Activated CD8-positive, alpha-beta memory T cell treated with anti-CD3 and anti-CD28 coated beads, Interleukin-2, amount 10 ng/mL, durations not matched to agents 7 days and 5 days (primary cell): Measurements from ENCODE around the gene CACUL1. TPM values are rescaled to one million over a fixed set of nuclear protein-coding genes. Genes with fewer than 3 reads are reported as not detected.

Source experiments
- ATAC-seq: fragments of 150-1000 bp; cut with Tn5 transposase; one replicate; pipeline ENCODE4 v1.10.0; 2021; ENCODE audit warnings: moderate library complexity
- CTCF ChIA-PET: fragments of 350-600 bp; sonication (Branson Sonifier 250); formaldehyde crosslinking; loops from one replicate; lab custom pipeline; 2021; ENCODE audit warnings: antibody characterized with exemption; lab: Charles Lee
- DNase-seq: peaks from one replicate; pipeline ENCODE4 v3.0.0-alpha.2; 2020
- H3K27ac Mint-ChIP-seq: one replicate; pipeline ENCODE4 v1.8.0; 2021; ENCODE audit warnings: mild to moderate bottlenecking, mixed read lengths
- H3K27me3 Mint-ChIP-seq: one replicate; pipeline ENCODE4 v1.8.0; 2021; ENCODE audit warnings: mixed read lengths
- H3K36me3 Mint-ChIP-seq: one replicate; pipeline ENCODE4 v1.8.0; 2021; ENCODE audit warnings: mild to moderate bottlenecking, mixed read lengths
- H3K4me1 Mint-ChIP-seq: one replicate; pipeline ENCODE4 v1.8.0; 2021; ENCODE audit warnings: mixed read lengths
- H3K4me3 Mint-ChIP-seq: one replicate; pipeline ENCODE4 v1.8.0; 2021; ENCODE audit warnings: mild to moderate bottlenecking, moderate library complexity, mixed read lengths
- H3K9me3 Mint-ChIP-seq: one replicate; pipeline ENCODE4 v1.8.0; 2022; ENCODE audit warnings: low read depth, mixed read lengths
- total RNA-seq, 2 experiments: library from RNA; stranded (reverse); gene quantifications; one replicate each; pipeline ENCODE4 v1.2.3, GENCODE V29; 2021

CACUL1 gene
- total RNA-seq, 2 experiments from 2014 or later, result 25.6 to 26.4 TPM

GRCh38 chr10:118720685-118721538 lies 33.9 kb downstream of the CACUL1 start:
- no peak for ATAC-seq
- H3K36me3 Mint-ChIP-seq, result no peaks in the 10 kb centered on the region
- no peak overlapping the region for H3K27ac Mint-ChIP-seq
- H3K9me3 Mint-ChIP-seq, result no peaks in the 10 kb centered on the region
- no peaks in the 10 kb centered on the region for H3K27me3 Mint-ChIP-seq
- DNase-seq, result peak; percentile 67
- H3K4me3 Mint-ChIP-seq, result no peak overlapping the region
- CTCF ChIA-PET, result interaction anchor here (0.7 to 2.6 kb wide), 15 partner anchors 8 to 236 kb away, joined by 3 to 45 read pairs (median 5); partner anchors contain the start of gene CACUL1
- H3K4me1 Mint-ChIP-seq, result no peaks in the 10 kb centered on the region

- H3K36me3 Mint-ChIP-seq, result no peaks in the 10 kb centered on the region
- no peak for DNase-seq
- ATAC-seq, result no peak
- H3K4me1 Mint-ChIP-seq, result peaks cover 2% of the 10 kb centered on the region
- H3K27ac Mint-ChIP-seq, result no peak overlapping the region
- CTCF ChIA-PET, result interaction anchor here (1.0 kb wide), 1 partner anchor 146 kb away, joined by 3 read pairs; no protein-coding TSS in a partner anchor
- no peaks in the 10 kb centered on the region for H3K9me3 Mint-ChIP-seq
- H3K4me3 Mint-ChIP-seq, result no peak overlapping the region
- no peaks in the 10 kb centered on the region for H3K27me3 Mint-ChIP-seq
These were observed 40.4 kb downstream of the CACUL1 start for GRCh38 chr10:118714366-118714765.

GRCh38 chr10:118712930-118713634 lies 41.7 kb downstream of the CACUL1 start:
- H3K27ac Mint-ChIP-seq, result no peak overlapping the region
- no peak for ATAC-seq

GRCh38 chr10:118712080-118712479 lies 42.7 kb downstream of the CACUL1 start:
- no peak overlapping the region for H3K4me3 Mint-ChIP-seq
- DNase-seq (no peak), ATAC-seq (no peak)
- CTCF ChIA-PET, result interaction anchor here (0.5 to 1.5 kb wide), 5 partner anchors 9 to 143 kb away, joined by 3 to 6 read pairs (median 4); no protein-coding TSS in a partner anchor
- H3K4me1 Mint-ChIP-seq, result peaks cover 2% of the 10 kb centered on the region
- H3K27me3 Mint-ChIP-seq, result no peaks in the 10 kb centered on the region
- H3K9me3 Mint-ChIP-seq, result no peaks in the 10 kb centered on the region
- no peak overlapping the region for H3K27ac Mint-ChIP-seq
- peaks cover 4% of the 10 kb centered on the region for H3K36me3 Mint-ChIP-seq

More at GRCh38 chr10:118712930-118713634, 41.7 kb downstream of the CACUL1 start:
- Mint-ChIP-seq H3K4me1 (peaks cover 2% of the 10 kb centered on the region), H3K4me3 (no peak overlapping the region), H3K27me3 (no peaks in the 10 kb centered on the region), H3K36me3 (no peaks in the 10 kb centered on the region), H3K9me3 (no peaks in the 10 kb centered on the region)
- CTCF ChIA-PET, result interaction anchor here (1.0 to 1.2 kb wide), 4 partner anchors 8 to 145 kb away, joined by 3 to 6 read pairs (median 3); no protein-coding TSS in a partner anchor
- DNase-seq, result no peak

- no peak for ATAC-seq
- Mint-ChIP-seq H3K9me3 (no peaks in the 10 kb centered on the region), H3K36me3 (peaks cover 5% of the 10 kb centered on the region), H3K27ac (no peak overlapping the region), H3K4me1 (peaks cover 2% of the 10 kb centered on the region), H3K27me3 (no peaks in the 10 kb centered on the region), H3K4me3 (no peak overlapping the region)
- DNase-seq, result no peak
- CTCF ChIA-PET, result interaction anchor here (1.5 to 1.6 kb wide), 2 partner anchors 9 to 11 kb away, joined by 4 to 6 read pairs; no protein-coding TSS in a partner anchor
These were observed 44.3 kb downstream of the CACUL1 start for GRCh38 chr10:118710487-118710886.

- H3K4me1 Mint-ChIP-seq, result no peaks in the 10 kb centered on the region
- no peaks in the 10 kb centered on the region for H3K27me3 Mint-ChIP-seq
- CTCF ChIA-PET, result interaction anchor here (1.2 to 1.5 kb wide), 2 partner anchors 13 kb away, joined by 3 to 5 read pairs; no protein-coding TSS in a partner anchor
- ATAC-seq (no peak), DNase-seq (no peak)
- H3K36me3 Mint-ChIP-seq, result peaks cover 5% of the 10 kb centered on the region
- no peaks in the 10 kb centered on the region for H3K9me3 Mint-ChIP-seq
- no peak overlapping the region for H3K27ac Mint-ChIP-seq
- no peak overlapping the region for H3K4me3 Mint-ChIP-seq
These were observed 46.2 kb downstream of the CACUL1 start for GRCh38 chr10:118708571-118708970.

GRCh38 chr10:118704711-118705110 lies 50.1 kb downstream of the CACUL1 start:
- CTCF ChIA-PET, result interaction anchor here (1.0 to 2.2 kb wide), 2 partner anchors 15 to 21 kb away, joined by 3 to 4 read pairs; no protein-coding TSS in a partner anchor
- H3K4me3 Mint-ChIP-seq, result no peak overlapping the region
- no peaks in the 10 kb centered on the region for H3K9me3 Mint-ChIP-seq
- H3K36me3 Mint-ChIP-seq, result peaks cover 9% of the 10 kb centered on the region
- ATAC-seq, result no peak
- no peak overlapping the region for H3K27ac Mint-ChIP-seq
- H3K27me3 Mint-ChIP-seq, result no peaks in the 10 kb centered on the region
- no peak for DNase-seq
- peaks cover 6% of the 10 kb centered on the region for H3K4me1 Mint-ChIP-seq

GRCh38 chr10:118701529-118702323 lies 53.0 kb downstream of the CACUL1 start:
- CTCF ChIA-PET, result no interaction called here
- no peaks in the 10 kb centered on the region for H3K9me3 Mint-ChIP-seq
- no peaks in the 10 kb centered on the region for H3K27me3 Mint-ChIP-seq
- H3K4me3 Mint-ChIP-seq, result no peak overlapping the region
- no peak for DNase-seq
- no peak for ATAC-seq
- no peak overlapping the region for H3K27ac Mint-ChIP-seq
- peaks cover 7% of the 10 kb centered on the region for H3K36me3 Mint-ChIP-seq
- peaks cover 19% of the 10 kb centered on the region for H3K4me1 Mint-ChIP-seq

- H3K27me3 Mint-ChIP-seq, result no peaks in the 10 kb centered on the region
- peak; percentile 82 for DNase-seq
- ATAC-seq, result peak; percentile 100
- CTCF ChIA-PET, result interaction anchor here (0.7 to 1.3 kb wide), 2 partner anchors 14 to 129 kb away, joined by 4 to 7 read pairs; no protein-coding TSS in a partner anchor
- H3K36me3 Mint-ChIP-seq, result peaks cover 7% of the 10 kb centered on the region
- H3K27ac Mint-ChIP-seq, result peak overlapping the region; percentile 52
- no peaks in the 10 kb centered on the region for H3K9me3 Mint-ChIP-seq
- H3K4me3 Mint-ChIP-seq, result peak overlapping the region; percentile 9
- H3K4me1 Mint-ChIP-seq, result peaks cover 19% of the 10 kb centered on the region
These were observed 56.3 kb downstream of the CACUL1 start for GRCh38 chr10:118698421-118698820.

- CTCF ChIA-PET, result interaction anchor here (1.7 kb wide), 1 partner anchor 127 kb away, joined by 6 read pairs; no protein-coding TSS in a partner anchor
- H3K4me3 Mint-ChIP-seq, result no peak overlapping the region
- H3K9me3 Mint-ChIP-seq, result no peaks in the 10 kb centered on the region
- ATAC-seq, result no peak
- H3K36me3 Mint-ChIP-seq, result peaks cover 7% of the 10 kb centered on the region
- H3K27me3 Mint-ChIP-seq, result no peaks in the 10 kb centered on the region
- H3K27ac Mint-ChIP-seq, result no peak overlapping the region
- peaks cover 13% of the 10 kb centered on the region for H3K4me1 Mint-ChIP-seq
- no peak for DNase-seq
These were observed 59.9 kb downstream of the CACUL1 start for GRCh38 chr10:118694848-118695247.

- CTCF ChIA-PET, result no interaction called here
- DNase-seq (no peak), ATAC-seq (no peak)
- no peak overlapping the region for H3K27ac Mint-ChIP-seq
- peaks cover 9% of the 10 kb centered on the region for H3K36me3 Mint-ChIP-seq
- no peaks in the 10 kb centered on the region for H3K27me3 Mint-ChIP-seq
- no peak overlapping the region for H3K4me3 Mint-ChIP-seq
- H3K4me1 Mint-ChIP-seq, result no peaks in the 10 kb centered on the region
- H3K9me3 Mint-ChIP-seq, result no peaks in the 10 kb centered on the region
These were observed 61.9 kb downstream of the CACUL1 start for GRCh38 chr10:118692872-118693271.

GRCh38 chr10:118689070-118689858 lies 65.5 kb downstream of the CACUL1 start:
- no peak overlapping the region for H3K27ac Mint-ChIP-seq
- no peaks in the 10 kb centered on the region for H3K4me1 Mint-ChIP-seq
- no peaks in the 10 kb centered on the region for H3K9me3 Mint-ChIP-seq
- H3K36me3 Mint-ChIP-seq, result peaks cover 19% of the 10 kb centered on the region
- ATAC-seq, result no peak
- DNase-seq, result no peak
- H3K27me3 Mint-ChIP-seq, result no peaks in the 10 kb centered on the region
- H3K4me3 Mint-ChIP-seq, result no peak overlapping the region
- CTCF ChIA-PET, result interaction anchor here (1.7 kb wide), 1 partner anchor 121 kb away, joined by 5 read pairs; no protein-coding TSS in a partner anchor
